Stimulated activated CD4-positive, alpha-beta T cell treated with anti-CD3 and anti-CD28 coated beads, Interleukin-4, amount 100 ng/mL, for 1 hour (primary cell): ENCODE data around the gene UNC119.
"Not testable (repeated sequence)": the region's sequence is repeated elsewhere in the genome, so short reads cannot be mapped to it uniquely, and the experiment has no call there.

ENCODE experiments used
- DNase-seq: peaks from one replicate; pipeline ENCODE4 v3.0.0-alpha.2; 2020

UNC119 gene

DNA sequence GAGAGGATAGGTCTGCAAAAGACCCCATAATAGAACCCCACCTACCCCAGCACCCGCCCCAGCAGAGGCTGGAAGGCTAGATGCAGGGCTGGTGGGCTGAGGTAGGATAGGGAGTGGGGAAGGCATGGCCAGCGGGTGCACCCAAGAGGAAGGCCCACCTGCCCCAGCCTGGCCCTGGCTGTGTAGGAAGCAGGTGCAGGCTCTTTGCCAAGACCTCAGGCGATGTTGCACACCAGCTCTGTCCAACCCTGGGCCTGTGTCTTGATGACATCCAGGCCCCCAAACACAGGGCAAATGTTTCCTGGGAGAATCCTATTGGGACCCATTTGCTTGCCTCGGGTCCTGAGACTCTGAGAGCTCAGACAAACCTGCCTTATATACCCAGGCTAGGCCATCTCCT is 12.2 kb downstream of the UNC119 start:
- DNase-seq, result no peak

DNA sequence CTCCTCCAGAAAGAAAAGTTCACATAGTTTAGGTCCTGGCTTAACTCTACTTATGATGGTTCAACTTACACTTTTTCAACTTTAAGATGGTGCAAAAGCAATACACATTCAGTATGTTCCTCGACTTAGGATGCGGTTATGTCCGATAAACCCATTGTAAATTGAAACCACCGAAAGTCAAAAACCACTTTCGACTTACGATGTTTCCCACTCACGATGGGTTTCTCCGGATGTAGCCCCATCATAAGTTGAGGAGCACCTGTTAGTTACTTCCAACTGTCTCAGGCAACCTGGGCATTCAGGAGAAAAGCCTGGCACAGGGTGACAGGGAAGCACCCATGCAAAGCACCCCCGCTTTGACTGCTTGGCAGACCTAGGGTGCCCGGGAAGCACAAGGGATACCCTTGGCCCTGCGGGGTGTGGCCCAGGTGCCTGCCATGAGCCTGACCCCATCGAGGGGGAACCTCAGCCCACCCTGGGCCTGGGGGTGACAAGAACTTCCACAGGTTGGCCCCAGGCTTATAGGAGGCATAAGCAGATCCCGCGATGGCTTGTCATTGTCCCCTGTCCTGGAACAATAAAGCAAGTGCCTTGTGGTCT is 14.0 kb downstream of the UNC119 start:
- no peak for DNase-seq

DNA sequence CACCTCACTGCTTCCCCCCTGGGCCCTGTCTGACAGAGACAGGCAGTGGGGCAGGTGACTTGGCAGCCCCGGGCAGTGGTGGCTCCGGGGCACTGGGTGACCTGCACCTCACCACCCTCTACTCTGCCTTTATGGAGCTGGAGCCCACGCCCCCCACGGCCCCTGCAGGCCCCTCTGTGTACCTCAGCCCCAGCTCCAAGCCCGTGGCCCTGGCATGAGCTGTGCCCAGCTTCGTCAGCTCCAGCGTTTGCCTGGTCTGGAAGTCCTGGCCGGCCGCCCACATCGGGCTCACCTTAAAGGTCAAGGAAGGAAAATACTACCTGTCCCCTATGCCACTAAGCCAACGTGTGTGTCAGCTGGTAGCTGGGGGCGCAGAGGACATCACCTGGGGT is 15.2 kb downstream of the UNC119 start:
- DNase-seq, result no peak

DNA sequence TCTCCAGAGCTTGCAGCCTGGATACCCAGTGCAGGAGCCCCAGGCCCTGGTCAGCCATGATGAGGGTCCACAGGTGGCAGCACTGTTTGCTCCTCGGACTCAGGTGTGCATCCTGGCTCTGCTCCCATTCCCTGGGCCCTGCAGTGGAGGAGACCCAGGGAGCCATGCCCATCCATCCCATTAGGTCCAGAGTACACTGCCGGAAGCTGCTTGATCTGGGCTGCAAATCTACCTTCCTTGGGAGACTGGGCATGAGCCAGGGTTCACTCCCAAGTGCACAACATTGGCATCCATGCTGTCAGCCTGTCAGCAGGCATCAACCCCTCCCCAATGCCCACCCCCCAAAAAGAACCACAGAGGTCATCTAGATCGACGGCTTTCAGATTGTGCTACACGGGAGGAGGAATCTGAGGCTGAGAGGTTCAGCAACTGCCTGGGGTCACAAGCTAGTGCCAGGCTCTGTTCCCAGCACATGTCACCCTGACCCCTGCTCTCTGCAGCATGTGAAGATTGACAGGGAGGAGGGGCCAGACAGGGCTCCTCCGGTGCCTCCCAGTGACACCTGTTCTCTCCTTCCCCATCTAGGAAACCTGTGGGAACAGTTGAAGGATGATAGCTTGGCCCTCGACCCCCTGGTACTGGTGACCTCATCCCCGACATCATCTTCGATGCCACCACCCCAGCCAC is 15.7 kb downstream of the UNC119 start:
- DNase-seq, result no peak

DNA sequence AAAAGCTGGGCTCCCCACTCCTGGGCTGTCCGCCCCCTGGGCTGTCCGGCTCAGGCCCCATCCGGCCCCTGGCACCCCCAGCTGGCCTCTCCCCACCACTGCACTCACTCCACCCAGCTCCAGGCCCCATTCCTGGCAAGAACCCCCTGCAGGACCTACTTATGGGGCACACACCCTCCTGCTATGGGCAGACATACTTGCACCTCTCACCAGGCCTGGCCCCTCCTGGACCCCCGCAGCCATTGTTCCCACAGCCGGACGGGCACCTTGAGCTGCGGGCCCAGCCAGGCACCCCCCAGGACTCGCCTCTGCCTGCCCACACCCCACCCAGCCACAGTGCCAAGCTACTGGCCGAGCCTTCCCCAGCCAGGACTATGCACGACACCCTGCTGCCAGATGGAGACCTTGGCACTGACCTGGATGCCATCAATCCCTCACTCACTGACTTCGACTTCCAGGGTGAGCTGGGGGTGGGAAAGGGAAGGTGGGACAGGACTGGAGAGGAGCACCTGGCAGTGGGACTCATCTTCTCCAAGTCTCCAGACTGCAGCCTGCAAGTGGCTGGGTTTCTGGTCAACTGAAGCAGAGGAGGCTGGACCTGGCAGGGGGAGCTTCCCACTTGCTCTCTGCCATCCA is 17.6 kb downstream of the UNC119 start:
- DNase-seq, result no peak

DNA sequence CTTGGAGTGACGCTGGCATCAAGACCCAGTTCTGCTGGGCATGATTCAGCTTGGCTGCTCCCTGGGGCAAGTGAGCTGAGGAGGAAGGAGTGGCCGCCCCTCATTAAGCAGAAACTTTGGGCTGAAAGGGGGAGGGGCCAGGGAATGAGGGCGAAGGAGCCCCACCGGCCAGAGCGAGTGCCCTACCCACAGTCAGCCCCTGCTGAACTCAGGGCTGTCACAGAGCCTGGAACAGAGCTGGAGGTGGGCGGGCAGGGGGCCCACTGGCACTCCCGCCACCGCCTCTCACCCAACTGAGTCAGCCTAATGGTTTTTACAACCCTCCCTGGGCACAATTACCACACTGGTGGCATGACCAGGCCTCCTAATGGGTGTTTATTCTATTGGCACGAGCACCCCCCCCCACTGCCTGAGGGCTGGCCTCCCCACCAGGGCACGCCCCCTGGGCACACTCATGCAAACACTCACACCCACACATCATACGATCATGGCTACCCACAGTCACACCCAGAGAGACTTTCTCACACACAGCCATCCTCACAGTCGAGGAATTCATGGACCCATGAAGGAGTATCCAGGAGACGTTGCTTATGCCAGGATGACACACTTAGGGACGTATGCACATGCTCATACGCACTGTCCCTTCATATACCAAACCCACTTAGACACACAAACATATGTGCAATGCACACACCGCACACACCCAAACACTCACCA is 19.2 kb downstream of the UNC119 start:
- no peak for DNase-seq

DNA sequence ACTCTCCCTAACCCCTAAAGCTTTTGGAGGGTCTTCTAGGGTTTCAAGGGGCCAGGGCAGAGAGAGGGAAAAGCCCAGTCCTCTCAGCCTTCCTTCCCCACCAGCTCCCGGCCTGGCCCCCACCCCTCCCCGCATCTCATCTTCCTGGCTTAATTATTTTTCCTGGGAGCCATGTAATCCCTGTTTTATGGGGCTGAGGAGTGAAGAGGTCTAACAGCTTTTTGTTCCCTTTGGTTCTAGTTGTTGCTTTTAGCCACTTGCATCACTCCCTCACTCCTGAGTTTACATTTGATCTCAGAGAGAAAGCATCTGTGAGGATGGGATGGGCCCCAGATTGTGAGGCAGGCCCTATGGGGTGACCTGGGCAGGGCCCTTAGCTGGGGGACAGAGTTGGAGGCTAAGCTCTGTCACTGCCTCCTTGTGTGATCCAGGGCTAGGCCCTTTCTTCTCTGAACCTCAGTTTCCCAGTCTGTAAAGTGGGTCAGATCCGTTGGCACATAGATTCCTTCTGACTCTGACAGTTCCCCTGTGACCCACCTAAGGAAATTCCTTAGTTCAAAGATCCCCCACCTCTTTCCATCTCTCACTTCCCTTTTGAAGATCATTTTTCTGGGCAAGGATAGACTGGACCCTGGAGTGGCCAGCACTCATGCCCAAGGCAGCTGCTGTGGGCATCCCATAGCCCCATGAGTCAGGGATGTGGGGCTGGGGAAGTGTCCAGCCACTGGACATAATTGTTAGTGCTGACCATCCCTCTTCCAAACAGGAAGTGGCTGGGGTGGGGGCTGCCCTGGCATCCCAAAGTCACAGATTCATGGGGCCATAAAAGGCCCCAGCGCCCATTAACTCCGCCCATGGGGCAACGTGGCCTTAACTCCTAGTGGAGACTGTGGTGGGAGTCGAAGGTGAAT is 20.1 kb downstream of the UNC119 start:
- DNase-seq, result no peak

DNA sequence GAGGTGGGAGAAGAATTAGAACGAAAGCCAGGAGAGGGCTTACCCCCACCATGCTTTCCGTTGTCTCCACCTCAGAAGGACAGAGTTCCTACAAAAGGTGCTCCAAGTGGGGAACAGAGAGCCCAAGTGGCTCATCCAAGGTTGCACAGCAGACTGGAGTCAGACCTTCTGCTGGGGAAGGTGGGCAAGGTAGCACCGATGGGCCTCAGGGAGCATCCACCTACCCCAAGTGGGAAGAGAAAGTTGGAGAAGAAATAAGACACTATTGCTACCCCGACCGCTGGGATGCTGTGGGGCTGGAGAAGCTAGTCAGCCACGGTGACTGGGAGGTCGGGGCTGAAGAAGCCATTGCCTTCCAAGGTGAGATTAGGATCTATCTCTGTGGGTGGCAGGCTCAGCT is 21.5 kb downstream of the UNC119 start:
- DNase-seq, result no peak

DNA sequence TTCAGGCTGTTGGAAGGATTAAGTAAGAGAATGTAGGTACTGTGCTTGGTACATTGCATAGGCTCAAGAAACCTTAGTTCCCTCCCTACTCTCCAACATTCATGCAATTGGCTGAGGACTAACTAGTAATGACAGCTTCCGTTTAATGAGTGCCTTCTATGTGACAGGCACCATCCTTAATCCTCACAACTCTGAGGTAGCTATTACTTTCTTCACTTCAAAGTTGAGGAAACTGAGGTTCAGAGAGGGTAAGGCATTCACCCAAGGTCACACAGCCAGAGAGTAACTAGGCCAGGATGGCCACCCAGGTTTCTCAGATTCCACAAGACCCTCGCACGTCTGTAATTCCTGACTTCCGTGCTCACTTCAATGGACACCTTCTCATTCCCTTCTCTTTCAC is 22.2 kb downstream of the UNC119 start:
- no peak for DNase-seq

DNA sequence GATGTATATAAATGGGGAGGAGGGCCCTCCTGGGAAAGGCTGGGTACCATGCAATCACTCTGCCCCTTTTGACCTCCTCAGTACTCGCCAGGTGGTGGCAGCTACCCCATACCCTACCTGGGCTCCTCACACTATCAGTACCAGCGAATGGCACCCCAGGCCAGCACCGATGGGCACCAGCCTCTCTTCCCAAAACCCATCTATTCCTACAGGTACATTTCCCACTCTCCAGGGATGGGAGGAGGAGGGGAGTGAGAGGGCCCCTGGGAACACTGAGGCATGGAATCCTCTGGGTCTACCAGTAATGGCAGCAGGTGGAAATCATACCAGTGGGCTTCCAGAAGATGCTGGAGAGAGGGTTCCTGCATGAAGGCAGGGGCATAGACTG is 23.4 kb downstream of the UNC119 start:
- no peak for DNase-seq

DNA sequence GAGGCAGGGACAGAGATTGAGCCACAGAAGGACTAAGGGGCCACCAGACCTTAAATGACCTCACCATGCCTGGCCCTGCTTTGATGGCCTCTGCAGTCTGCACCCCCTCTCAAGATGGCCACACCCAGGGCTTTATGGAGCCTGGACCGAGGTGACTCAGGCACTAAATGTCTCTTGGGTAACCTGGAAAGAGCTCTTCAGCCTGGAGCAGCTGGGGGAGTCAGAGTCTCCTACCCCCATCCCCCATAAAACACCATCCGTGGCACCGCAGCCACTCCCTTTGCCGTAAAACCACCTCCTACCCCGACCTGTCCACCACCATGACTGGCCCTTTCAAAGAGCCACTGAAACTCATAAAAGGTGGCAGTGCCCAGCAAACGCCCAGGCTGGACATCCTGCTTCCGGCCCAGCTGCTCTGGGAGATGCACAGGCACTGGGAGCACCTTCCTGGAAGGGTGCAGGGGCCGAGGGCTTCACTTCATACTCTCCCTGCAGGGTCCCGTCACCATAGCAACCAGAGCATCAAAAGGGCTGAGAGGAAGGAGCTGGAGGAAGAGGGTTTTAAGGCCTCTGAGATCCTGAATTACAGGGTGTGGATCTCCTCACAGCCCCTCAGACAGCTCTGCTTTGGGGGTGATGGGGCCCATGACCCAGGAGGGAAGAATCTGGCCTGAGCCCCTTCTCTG is 24.0 kb downstream of the UNC119 start:
- no peak for DNase-seq

DNA sequence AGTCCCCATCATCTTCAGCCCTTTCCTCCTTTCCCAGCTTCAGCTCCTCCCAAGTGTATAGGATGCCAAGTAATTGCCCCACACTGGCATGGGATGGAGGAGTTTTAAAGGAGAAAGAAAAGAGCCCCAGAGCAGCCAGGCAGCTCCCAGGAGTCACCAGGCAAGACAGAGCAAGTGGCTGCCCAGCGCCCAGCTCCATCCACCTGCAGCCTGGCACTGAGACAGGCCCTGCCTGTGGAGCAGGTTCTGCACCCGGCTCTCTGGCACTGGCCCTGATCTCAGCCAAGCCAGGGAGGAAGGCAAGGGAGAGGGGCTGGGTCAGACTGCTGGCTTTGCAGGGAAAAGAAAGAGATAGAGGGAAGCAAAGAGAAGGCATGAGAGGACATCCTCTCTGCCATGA is 24.6 kb downstream of the UNC119 start:
- DNase-seq, result no peak

DNA sequence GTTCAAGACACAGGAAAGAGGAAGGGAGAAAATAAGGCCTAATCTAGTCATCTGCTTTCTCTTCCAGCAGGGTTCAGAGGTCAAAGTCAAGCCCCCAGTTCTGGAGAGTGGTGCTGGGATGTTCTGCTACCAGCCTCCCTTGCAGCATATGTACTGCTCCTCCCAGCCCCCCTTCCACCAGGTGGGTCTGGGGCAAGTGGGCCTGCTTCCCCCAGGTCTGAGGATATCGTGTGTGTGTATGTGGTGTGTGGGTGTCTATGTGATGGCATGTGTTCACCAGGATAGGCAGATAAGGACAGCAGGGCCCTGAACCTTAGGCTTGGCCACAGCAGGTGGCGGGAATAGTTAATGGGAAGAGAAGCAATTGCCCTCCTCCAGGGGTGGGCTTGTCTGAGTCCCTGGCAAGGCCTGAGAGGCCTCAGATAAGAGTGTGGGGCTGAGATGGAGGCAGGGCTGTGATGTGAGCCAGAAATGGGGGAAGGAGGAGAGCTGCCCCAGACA is 25.2 kb downstream of the UNC119 start:
- no peak for DNase-seq

DNA sequence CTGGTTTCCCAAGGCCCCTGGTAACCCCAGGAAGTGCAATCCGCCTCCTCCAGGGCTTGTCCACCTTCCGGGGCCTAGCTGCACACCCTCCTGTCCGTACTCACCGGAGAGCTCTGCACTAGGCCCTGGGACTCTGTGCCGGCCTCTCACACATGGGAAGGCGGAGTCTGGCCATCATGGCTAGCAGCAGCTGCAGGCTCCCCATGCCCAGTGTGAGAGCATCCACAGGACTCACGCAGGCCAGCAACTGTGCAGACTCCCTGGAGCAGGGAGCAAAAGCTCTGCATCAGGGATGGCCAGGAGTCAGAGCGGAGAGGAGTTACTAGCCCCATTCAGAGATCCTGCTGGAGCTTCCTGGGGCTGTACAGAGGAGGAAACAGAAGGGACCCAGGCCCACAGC is 26.0 kb downstream of the UNC119 start:
- DNase-seq, result no peak

DNA sequence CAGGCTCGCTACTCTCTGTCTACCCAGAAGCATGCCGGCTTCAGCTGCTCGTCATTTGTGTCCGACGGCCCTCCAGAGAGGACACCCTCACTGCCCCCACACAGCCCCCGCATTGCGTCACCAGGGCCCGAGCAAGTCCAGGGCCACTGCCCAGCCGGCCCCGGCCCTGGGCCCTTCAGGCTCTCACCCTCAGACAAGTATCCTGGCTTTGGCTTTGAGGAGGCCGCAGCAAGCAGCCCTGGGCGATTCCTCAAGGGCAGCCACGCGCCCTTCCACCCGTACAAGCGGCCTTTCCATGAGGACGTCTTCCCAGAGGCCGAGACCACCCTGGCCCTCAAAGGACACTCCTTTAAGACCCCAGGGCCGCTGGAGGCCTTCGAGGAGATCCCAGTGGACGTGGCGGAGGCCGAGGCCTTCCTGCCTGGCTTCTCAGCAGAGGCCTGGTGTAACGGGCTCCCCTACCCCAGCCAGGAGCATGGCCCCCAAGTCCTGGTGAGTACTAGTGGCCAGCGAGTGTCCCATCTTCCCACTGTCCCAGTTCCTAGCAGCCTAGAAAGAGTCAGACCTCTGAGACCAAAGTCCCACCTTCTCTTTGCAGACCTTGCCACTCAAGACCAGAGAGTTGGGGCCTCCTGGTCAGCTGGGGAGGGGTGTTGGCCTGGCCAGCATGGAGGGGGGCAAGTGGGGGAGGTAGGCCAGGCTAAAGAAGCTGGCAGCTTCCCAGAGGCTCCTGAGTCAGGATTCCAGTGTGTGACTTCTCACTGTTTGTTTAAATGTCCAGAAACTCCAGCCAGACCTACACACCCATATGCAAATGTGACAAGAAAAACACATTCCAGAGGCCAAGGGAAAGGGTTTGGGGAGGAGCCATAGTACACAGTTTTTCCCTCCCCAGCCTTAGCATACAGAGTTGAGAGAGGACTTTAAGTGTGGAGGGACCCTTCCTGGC is 27.7 kb downstream of the UNC119 start:
- no peak for DNase-seq

DNA sequence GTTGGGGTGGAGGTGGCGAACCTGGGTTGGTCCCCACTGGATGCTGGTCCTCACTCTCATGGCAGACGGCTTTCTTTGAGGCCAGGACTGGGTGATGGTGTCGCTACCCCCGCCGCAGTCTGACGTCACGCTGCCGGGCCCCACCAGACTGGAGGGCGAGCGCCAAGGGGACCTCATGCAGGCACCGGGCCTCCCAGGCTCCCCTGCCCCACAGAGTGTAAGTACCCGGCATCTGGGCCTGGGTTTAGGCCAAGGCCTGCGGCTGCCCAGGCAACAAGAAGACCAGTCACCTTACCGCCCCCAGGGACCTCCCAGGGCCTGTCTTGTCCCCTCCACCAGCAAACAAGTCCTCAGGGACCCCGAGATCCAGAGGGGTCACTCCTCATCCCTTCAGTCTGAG is 28.5 kb downstream of the UNC119 start:
- DNase-seq, result no peak

DNA sequence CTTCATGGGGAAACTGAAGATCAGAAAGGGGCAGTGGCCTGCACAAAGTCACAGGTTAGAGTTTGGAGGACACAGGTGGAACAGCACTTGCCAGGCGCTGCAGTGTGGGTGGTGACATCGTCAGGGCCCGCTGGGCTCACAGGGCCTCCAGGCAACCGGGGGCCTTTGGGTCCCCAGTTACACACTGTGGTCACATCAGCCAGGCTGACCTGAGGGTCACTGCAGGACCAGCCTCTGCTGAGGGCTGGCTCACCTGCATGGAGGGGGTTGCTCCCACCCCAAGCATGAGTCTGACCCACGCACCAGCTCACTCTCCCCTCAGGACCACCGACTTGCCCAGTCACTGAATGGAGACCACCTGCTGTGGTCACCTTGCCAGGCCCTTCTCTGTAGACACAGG is 29.2 kb downstream of the UNC119 start:
- no peak for DNase-seq

DNA sequence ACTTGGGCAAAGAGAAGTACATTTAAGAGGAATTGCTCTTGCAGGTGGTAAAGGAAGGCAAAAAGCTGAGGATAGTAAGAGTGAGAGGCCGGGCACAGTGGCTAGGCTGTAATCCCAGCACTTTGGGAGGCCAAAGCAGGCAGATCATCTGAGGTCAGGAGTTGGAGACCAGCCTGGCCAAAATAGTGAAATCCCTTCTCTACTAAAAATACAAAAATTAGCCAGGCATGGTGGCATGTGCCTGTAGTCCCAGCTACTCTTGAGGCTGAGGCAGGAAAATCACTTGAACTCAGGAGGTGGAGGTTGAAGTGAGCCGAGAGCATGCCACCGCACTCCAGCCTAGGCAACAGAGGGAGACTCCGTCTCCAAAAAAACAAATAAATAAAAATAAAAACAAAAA is 30.1 kb downstream of the UNC119 start:
- not testable (repeated sequence) for DNase-seq

DNA sequence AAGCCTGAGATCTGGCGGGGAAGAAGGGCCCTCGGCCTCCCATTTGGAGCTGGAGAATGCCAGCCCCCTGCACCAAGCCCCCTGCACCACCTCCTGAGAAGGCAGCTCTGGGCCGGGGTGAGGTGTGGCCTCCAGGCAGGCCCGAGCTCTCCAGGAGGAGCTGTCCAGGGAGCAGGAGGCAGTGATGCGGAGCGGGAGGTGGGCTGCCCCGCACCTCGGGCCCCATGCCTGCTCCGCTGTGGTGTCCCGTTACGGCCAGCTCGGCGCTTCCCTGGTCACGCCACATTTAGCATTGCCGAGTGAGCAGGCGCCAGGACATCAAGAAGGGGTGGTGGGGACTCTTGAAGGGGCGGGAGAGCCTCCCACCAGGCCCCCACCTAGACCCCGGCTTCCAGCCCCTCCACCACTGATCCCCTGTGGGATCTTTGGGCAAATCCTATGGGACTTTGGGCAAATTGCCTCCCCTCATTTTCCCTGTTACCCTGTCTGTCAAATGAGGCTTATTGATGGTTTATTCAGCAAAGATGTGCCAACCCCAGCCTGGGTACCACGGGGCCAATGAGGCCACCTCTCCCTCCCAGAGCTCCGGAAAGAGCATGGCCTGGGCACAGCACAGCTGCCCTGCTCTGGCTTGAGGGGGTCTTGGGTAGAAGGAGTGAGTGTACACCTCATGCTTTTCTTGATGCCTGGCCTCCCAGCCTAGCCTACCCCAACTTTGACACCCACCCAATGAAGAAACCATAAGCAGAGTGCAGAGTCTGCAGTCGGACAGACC is 30.9 kb downstream of the UNC119 start:
- no peak for DNase-seq

DNA sequence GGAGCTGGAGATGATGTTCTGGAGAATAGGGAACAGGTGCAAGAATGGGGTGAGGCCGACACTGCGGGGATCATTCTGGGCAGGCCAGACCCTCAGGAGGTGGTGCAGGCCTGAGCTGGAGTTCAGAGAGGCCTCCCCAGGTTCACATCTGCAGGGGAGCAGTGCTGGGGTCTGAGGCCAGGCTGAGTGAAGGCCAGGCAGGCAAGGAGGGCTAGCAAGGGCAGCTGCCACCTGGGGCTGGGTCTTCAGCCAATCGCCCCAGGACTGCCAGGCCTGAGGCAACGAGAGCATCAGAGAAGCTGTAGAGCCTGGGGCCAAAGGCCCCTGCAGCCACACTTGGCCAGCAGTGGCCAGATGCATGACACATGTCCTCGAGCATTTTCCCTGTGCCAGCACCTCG is 31.7 kb downstream of the UNC119 start:
- no peak for DNase-seq
